NCI-H1092 treated with DMSO at 0.1 percent for 48 hours (cell line): ENCODE data around the gene SLC36A4.
"Not testable (repeated sequence)": the region's sequence is repeated elsewhere in the genome, so short reads cannot be mapped to it uniquely, and the experiment has no call there.

Experiments
- DNase-seq: peaks from one replicate; lab custom pipeline; 2025; lab: John Stamatoyannopoulos, UW

The SLC36A4 gene

DNA sequence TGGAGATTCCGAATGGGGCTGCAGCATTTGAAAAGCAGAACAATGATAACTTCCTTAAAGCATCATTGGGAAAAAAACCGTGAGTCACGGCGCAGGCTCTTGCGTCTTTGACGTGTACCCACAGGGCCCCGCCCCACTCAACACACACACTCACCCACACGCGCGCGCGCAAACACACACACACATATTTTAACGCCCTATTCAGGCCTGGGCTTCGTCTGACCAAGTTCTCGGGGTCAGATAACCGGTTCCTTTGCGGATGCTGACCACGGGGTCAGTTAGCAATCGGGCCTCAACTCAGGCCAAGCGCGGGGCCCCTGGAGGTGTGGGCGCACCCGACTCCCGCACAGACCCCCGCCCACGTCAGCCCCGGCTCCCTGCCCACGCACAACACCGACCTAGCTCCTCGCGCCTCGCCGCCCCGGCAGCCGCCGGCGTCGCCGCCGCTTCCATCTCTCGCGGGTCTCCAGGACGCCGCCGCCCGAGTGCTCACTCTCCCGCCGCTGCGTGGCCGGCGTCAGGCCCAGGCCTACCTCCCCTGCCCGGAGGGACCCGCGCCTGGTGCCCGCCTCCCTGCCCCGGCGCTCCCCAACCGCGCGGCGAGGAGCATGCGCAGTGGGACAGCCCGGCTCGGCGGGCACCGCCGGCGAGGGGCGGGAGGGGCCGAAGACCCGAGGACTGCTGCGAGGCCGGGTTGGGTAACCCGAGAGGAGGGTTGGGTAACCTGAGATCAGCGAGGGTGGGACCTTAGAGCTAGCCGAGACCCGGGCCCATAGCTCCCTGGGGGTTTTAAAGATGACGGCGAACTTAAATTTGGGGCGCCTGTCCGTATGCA lies at the start of gene SLC36A4:
TSS of gene SLC36A4 (minus strand) at position 612 of the 835 bp plus-strand sequence. CDS start at position 453, 159 bp downstream.
- peak; percentile 94 for DNase-seq

GRCh38 chr11:93246790-93247189 lies 49.0 kb upstream of the SLC36A4 start:
- not testable (repeated sequence) for DNase-seq

GRCh38 chr11:93244018-93244417 lies 46.2 kb upstream of the SLC36A4 start:
- DNase-seq: no peak

DNA sequence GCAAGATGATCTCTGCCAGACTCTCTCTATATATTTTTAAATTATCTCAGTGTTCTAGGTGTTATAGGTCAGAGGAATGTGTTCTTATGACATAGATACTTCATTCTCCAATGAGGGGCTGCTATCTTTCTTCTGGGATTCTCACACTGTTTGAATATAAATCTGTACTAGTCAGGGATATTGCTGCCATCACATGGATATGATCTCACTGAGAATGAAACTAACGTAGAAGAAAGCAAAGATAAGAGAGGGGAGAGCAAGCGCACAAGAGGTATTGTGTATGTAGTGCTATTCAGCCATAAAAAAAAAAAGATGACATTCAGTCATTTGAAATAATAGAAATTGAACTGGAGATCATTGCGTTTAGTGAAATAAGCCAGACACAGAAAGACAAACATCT lies 42.2 kb upstream of the SLC36A4 start:
- no peak for DNase-seq

DNA sequence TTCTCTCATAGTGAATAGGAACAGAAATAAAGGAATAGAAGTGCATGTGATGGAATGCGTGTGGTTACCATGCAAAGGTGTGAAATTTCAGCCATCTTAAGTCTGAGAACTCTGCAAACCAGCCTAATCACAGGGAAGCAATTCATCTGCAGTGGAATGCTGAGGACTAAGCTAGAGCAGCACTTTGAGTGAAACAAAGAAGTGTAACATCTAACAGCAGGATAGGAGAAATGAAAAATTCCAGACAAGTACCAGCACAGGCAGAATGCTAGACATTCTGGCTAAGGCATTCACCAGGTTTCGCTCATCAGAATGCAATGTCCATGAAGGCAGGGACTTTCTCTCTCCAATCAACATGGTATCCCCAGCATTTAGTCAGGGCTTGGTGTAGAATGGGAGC lies 41.2 kb upstream of the SLC36A4 start:
- no peak for DNase-seq

DNA sequence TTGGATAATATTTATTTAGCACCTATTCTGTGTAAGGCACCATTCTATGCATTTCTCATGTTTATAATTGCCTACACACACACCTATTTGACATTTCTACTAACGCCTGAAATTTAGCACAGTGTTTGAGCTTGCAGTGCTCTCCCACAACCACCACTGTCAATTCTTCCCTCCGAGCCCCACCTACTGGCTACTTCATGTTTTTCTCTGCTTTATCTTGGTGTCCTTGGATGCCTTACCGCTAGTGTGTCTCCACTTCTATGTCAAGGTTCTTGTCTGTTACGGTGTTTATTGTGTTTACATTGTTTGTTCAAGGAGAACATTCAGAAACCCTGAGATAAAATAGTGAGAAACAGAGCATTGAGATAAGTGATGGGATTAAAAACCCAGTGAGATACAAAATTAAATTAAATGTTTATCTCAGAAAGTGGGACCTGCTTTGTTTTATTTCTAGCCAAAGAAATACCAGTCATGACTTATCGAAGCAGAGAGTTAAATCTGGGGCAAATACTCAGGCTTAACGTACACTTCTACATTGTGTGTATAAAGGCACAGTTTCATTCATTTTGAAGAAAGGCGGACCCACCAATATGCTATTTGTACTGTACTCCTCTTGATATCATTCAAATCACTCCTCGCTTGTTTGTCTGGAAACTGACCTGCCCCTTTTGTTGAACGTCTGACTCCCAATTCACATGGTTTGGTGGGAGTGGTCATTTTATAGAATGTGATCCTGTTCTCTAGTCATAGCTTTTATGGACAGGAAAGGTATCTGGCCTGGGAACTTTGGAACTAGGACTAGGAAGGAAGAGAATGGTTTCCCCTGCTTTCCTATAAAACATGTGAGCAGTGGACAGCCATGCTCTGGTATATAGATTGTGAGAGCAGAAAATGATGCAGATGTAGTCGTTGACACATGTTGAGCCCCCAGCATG lies 39.2 kb upstream of the SLC36A4 start:
- DNase-seq: peak; percentile 55

DNA sequence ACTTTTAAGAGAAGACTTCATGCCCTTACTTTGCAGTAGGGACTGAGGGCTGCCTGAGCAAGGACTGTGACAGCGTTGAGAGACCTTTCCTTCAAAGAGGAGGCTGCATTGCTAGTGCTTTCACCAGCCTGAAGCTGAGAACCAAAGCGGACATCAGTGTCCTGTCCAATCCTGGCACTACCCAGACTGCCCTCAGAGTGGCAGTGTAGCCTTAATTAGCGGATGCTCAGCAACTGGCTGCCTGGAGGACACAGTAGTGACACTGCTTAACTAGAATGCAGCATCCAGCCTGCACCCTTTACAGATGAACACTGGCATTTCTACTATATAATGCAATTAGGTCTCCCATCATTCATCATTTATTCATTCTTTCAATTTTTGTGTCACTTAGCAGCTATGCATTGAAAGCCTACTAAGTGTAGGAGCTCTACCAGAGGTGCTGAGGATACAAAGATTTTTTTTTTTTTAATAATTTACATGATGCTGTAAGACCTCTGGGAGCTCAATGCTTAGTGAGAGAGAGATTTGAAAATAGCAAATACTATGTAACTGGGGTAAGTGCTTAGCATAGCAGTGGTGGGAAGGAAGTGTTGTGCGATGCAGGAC lies 36.9 kb upstream of the SLC36A4 start:
- peak; percentile 90 for DNase-seq

GRCh38 chr11:93229876-93230275 lies 32.1 kb upstream of the SLC36A4 start:
- DNase-seq: no peak

DNA sequence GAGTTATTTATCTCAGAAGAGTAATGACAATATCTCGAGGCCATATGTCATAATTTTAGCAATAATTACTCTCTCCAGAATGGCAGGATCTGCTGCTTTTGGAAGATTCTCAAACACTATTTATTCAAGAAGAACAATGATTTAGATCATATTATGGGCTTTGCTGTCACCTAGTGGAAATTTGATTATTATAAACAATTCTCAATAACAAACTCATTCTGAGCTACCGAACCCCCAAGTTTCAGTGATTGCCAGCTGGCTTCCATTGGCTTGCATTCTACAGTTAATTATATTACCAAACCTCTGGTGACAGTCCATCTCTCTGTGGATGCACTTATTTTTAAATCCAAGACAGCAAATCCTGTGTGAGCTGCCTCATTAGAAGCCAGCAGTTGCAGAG lies 27.9 kb upstream of the SLC36A4 start:
- peak; percentile 90 for DNase-seq

DNA sequence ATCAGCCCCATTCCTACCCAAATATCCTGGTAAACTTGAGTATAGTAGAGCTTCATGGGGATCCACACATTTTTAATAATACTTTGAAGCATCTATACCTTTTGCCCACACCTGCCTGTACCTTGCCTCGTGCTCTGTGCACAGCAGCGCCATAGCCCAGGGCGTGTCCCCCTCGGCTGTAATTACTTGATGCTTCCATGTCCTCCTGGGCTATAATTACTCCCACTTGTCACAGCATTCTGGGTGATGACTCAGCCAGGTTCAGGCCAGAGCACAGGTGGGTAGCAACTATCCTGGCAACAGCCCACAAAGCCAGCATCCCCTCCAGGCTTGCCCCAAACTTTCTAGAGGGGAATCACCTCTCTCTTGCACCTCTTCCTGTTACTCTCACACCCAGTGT lies 23.7 kb upstream of the SLC36A4 start:
- peak; percentile 39 for DNase-seq

GRCh38 chr11:93220078-93220477 lies 22.3 kb upstream of the SLC36A4 start:
- DNase-seq: no peak

DNA sequence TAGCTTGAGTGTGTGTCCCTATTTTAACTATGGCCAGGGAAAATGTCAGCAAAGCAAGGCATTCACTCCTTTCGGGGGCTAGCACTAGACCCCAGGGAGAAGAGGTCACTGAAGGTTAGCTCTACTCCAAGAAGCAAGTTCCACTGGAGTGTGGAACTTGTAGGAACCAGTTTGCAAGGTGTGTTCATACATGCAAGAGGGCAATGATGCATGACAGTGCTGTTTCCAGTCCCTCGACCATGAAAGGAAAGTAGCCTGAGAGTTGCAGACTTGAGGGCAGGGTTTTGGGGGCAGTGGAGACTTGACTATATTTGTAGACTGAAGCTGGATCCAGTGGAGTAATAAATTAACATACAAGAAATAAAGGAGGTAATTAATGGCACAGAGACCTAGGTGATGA lies 21.6 kb upstream of the SLC36A4 start:
- DNase-seq: peak; percentile 61

DNA sequence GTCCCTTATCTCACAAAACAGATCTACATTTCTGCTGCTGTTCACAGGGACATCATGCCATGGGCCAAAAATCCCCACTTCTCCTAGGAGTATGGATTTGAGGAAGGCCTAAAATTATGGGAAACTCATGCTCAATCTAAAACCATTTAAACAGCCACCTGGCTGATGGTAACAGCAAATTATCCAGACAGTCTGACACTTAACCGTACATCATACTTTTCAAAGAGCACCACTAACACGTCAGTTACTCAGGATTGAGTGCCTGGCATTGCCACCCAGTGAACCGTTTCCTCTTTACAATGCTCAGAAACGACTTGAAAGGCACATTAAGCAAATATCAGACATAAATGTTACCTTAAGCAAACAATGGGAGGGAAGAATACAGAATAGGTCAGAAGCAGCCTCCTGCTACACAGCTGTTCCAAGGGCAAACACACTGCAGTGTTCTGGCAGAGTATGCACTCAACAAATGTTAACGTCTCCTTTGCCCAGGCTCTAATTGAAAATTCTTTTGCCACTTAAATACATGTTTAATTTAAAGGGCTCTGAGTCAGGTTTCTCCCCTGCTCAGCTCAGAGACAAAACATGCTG lies 18.8 kb upstream of the SLC36A4 start:
- DNase-seq: peak; percentile 100

- no peak for DNase-seq
These were observed 15.8 kb upstream of the SLC36A4 start for GRCh38 chr11:93213622-93214021.

DNA sequence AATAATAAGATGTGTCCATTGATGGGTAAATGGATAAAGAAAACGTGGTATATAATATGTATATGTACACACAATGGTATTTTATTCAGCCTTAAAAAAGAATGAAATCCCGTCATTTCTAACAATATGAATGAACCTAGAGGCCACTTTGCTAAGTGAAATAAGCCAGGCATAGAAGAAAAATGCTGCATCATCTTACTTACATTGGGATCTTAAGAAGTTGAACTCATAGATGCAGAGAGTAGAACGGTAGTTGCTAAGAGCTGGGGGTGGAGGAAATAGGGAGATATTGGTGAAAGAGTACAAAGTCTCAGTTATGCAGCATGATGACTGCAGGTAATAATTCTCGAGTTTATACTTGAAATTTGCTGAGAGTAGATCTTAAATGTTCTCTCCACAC lies 14.3 kb upstream of the SLC36A4 start:
- DNase-seq: no peak

DNA sequence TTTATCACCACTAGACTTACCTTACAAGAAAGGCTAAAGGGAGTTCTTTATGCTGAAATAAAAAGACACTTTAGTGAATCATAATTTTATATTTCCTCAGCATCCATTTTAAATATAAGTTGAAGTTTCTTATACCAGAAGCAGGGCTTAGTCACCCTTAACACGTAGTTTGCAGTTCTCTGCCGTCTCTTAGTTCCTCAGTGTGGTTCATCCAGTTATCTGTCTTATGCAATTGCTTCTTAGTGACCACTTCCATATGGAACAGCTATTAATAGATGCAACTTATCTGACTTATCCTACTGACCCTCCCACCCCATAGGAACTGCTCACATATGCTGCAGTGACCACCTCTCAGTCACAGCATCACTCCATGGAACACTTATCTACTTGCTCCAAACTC lies 11.7 kb upstream of the SLC36A4 start:
- DNase-seq: no peak

DNA sequence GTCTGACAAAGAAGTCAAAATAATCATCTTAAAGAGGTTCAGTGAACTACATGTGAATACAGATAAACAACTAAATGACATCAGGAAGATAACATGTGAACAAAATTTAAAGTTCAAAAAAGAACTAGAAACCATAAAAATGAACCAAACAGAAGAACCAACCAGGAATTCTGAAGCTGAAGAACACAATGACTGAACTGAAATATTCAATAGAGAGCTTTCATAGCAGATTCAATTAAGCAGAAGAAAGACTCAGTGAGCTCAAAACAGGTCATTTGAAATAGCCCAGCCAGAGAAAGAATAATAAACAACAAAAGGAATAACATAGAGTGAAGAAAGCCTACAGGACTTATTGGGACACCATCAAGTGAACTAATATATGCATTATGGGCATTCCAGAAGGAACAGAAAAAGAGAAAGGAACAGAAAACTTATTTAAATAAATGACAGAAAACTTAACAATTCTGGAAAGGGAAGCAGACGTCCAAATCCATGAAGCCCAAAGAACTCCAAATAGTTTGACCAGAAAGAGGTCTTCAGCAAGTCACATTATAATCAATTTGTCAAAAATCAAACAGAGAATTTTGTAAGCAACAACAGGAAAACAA lies 11.0 kb upstream of the SLC36A4 start:
- DNase-seq: no peak

- DNase-seq: no peak
These were observed 1.8 kb upstream of the SLC36A4 start for GRCh38 chr11:93199616-93200015.

- DNase-seq: peak; percentile 77
These were observed 539 bp upstream of the SLC36A4 start for GRCh38 chr11:93198215-93198845.

- DNase-seq: peak; percentile 59
These were observed 893 bp downstream of the SLC36A4 start for GRCh38 chr11:93196816-93197379.
